HG03354 (cell line): ENCODE data around the gene EPB41L2.

Experiments
- ATAC-seq: cut with Tn5 transposase; IDR thresholded peaks from one replicate; pipeline ENCODE4 v1.9.1; 2021; ENCODE audit warnings: mild to moderate bottlenecking; ENCODE audit not compliant: unreplicated experiment, poor library complexity, severe bottlenecking

EPB41L2 gene

GRCh38 chr6:130858498-130859160, 204.4 kb downstream of the EPB41L2 start:
- ATAC-seq, result no peak

DNA sequence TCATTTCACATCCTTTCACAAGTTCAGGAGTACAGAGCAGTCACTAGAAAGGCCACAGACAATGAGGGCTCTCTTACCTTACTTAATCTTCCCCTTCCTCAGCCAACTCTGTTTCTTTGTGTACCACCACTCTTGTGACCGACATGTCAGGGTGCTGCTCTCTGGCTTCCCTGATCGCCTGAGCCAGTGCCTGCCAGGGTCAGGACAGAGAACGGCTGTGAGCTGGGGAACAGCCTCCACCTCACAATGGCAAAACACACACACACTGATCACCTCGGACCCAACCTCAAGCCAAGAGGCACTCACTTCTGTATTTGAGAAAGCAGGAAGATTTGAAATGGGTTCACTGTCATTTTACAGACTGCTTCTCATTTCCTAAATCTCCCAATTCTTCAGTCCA, 205.0 kb downstream of the EPB41L2 start:
- no peak for ATAC-seq

- no peak for ATAC-seq
Measured at GRCh38 chr6:130853555-130854183, 209.4 kb downstream of the EPB41L2 start.

GRCh38 chr6:130852844-130853554, 210.0 kb downstream of the EPB41L2 start:
- ATAC-seq, result no peak

DNA sequence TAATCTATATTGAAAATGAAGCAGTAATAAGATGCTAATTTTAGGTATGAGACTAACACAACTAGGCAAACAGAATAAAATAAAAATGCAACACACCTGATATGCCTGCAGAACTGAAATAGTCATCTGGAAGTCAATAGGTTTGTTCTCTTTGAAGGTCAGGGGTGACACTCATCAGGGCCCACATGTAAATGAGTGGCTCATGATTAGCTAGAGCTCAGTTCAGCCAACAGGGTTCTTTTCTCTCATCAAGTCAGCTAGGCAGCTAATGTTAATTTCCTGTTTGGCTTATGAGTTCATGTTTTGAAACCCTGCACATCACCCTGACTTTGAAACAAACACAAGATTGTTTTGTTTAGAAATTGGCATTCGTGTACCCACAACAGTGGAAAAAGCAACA, 212.0 kb downstream of the EPB41L2 start:
- ATAC-seq, result peak; percentile 46

GRCh38 chr6:130849594-130849993, 213.5 kb downstream of the EPB41L2 start:
- no peak for ATAC-seq

GRCh38 chr6:130848945-130849344, 214.1 kb downstream of the EPB41L2 start:
- ATAC-seq, result peak; percentile 79

DNA sequence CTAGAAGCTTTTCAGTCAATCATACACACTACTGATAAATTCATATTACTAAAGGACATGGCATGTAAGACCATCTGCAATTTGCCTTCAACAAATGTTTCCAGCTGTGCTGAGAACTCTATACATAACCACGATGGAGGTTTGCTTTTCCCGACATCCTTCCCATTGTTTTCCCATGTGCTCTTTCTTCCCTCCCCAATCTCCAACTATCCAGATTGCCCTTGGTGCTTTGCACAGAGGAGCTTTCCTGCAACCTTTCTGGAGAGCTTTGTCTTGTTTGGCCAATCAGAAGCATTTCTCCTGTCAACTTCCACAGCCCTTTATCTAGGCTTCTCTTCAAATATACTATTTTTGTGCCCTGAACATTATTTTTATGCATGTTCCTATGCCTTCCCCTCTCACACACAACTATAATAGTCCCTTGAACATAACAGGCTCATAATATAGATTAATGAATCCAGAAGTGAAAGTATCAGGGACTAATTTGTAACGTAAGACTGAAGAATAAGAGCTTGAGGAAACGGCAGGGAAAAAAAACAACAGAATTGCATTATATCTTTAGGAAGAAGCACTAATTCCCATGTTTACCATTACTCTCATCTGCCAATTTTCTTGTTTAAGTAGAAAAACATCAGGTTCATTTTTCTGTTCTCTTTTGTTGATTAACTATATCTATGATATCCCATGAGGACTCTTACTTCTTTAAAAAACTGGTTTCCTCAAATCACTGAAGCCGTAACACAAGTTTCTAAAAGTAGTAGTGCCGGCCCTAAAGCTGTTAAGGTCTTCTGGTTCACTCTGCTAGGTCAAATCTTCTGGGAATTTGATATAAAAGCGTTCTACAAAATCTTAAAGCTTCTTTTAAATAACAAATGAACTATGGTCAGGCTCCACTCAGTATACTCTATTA, 215.8 kb downstream of the EPB41L2 start:
- ATAC-seq, result no peak

DNA sequence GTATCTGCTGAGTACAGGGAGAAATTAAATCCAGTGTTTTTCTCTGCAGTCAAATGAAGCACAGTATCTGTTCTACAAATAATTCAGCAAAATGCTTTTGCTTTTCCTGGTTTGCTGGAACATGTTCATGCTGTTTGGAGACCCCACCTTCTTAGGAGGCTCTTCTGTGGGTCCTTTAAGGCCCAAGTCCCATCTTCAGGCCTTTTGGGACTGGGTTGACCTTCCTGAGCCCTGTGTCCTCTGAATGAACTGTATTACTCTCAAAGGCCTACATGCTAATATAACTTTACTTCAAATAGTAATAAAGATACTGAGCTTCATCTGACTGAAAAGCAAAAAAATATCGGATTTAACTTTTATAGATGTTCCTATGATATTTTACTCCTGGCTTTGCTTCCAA, 216.5 kb downstream of the EPB41L2 start:
- no peak for ATAC-seq

DNA sequence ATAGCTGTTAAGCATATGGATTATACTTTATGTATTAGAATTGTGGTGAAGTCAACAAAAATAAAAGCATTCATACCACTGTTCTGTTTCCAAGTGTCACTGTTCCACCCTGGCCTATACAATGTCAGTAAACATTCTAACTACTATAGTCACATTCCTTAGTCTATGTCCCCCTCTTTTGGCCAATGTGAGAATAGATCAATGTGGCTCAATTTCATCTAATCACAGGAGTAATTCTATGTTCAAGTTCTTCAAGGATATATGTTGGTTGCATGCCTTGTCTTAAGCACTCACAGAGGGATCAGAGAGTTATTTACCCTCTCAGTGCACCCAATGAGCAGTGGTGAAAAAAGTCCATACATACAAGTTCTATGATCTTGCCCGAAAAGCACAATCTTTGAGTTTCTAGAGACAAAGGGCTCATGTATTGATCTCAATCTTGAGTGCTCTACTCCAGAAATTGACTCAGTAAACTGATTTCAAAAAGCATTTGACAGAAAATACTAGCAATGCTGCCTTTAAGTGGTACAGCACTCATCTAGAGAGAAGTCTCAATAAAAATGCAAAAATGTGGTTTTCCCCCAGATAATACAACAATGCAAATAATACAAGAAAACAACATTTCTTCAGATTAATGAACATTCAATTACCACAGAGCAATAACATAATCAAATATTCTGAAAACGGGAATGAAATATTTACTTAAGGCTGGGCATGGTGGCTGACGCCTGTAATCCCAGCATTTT, 219.3 kb downstream of the EPB41L2 start:
- ATAC-seq, result peak; percentile 83

DNA sequence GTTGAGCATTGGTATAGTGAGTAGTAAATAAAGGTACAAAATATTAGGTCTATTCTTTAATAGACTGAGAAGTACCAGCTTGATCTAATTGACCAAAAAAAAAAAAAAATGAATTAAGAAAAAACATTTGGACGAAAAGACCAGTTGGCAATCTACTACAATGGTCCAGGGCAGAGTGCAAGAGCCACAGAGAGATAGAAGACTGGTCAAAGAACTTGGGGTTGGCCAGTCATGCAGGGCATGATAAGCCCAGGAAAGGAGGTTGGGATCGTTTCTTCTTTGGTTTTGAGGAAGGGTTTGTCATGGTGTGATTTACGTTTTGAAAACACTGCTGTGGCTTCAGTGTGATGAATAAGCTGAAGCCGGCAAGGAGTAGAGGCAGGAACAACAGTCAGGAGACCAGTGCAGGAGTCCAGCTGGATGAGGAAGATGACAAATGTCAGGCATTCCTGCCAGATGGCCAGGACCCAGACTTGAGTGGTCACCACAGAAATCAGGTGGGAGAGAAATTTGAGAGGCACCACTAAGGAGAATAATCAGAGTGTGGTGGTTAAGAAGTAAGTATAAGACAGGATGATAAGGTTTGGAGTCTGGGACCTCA, 221.8 kb downstream of the EPB41L2 start:
- ATAC-seq, result no peak

DNA sequence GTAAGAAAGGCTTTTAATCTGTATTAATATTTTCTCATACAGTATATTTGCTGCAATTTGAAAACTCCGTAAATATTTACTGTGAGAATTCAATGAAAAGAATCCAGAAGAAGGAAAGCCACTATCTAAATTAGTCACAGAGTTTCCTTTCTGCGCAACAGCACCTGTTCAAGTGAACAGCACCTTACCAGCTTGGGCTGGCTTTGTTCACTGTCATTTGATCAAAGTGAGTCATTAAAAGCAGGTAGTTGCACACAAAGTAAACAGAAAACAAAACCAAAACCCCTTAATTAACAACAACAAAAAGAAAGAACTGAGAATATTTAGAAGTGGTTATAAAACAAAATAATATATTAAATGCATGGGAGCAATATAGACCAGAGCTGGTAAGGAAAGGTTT, 223.0 kb downstream of the EPB41L2 start:
- ATAC-seq, result no peak

DNA sequence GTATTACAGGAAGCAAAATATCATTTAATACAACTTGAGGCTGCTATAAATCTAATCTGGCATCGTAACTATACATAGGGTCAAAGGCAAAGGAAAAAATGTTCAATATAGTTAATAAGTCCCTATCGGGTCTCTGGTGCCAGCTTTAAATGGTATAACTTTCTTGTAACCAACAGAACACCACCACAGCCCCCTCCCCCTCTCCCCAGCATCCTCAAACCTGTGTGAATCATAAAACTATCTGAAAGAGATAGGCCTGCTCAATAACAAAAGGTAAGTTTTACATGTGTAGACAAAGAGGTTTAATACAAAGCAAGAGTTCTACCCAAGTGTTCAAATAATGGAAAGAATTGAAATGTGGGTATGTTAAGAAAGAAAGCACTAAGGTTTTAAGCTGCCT, 223.7 kb downstream of the EPB41L2 start:
- ATAC-seq, result no peak

- no peak for ATAC-seq
Measured at GRCh38 chr6:130838951-130839350, 224.1 kb downstream of the EPB41L2 start.

GRCh38 chr6:130838250-130838860, 224.7 kb downstream of the EPB41L2 start:
- no peak for ATAC-seq

GRCh38 chr6:130837067-130837466, 226.0 kb downstream of the EPB41L2 start:
- no peak for ATAC-seq

GRCh38 chr6:130836055-130836640, 226.9 kb downstream of the EPB41L2 start:
- ATAC-seq, result no peak
